ENCODE results near the gene IQCE.

Gene IQCE

GRCh38 chr7:2645274-2645868 is 86.6 kb downstream of the IQCE start:
- TF ChIP-seq CTCF (IDR thresholded peaks at IDR 0.05) = no peak
- no peak overlapping the region for H3K4me3 ChIP-seq
- no peak for DNase-seq (ENCODE audit: low spot score)
- no peak overlapping the region for H3K27ac ChIP-seq

- no peak for TF ChIP-seq CTCF (IDR thresholded peaks at IDR 0.05)
- no peak overlapping the region for H3K27ac ChIP-seq
- H3K4me3 ChIP-seq = no peak overlapping the region
- DNase-seq (ENCODE audit: low spot score) = no peak
Measured at GRCh38 chr7:2646336-2646679, 87.5 kb downstream of the IQCE start.

GRCh38 chr7:2646680-2647571 is 88.1 kb downstream of the IQCE start:
- H3K27ac ChIP-seq = no peak overlapping the region

GRCh38 chr7:2647594-2648172 is 88.9 kb downstream of the IQCE start:
- no peak for DNase-seq (ENCODE audit: low spot score)
- no peak overlapping the region for H3K4me3 ChIP-seq
- no peak for TF ChIP-seq CTCF (IDR thresholded peaks at IDR 0.05)
- no peak overlapping the region for H3K27ac ChIP-seq

More at GRCh38 chr7:2646680-2647571, 88.1 kb downstream of the IQCE start:
- H3K4me3 ChIP-seq = no peak overlapping the region
- DNase-seq (ENCODE audit: low spot score) = no peak
- TF ChIP-seq CTCF (IDR thresholded peaks at IDR 0.05) = no peak

- TF ChIP-seq CTCF (IDR thresholded peaks at IDR 0.05) = no peak
- DNase-seq (ENCODE audit: low spot score) = no peak
- Histone ChIP-seq H3K4me3 (no peak overlapping the region), H3K27ac (no peak overlapping the region)
Measured at GRCh38 chr7:2649139-2649838, 90.5 kb downstream of the IQCE start.

GRCh38 chr7:2649991-2650390 is 91.2 kb downstream of the IQCE start:
- no peak overlapping the region for H3K27ac ChIP-seq
- TF ChIP-seq CTCF (IDR thresholded peaks at IDR 0.05) = no peak
- H3K4me3 ChIP-seq = no peak overlapping the region
- no peak for DNase-seq (ENCODE audit: low spot score)
